Neural crest cell (in vitro differentiated cells): ENCODE data around the gene WDFY4. TPM values are rescaled to one million over a fixed set of nuclear protein-coding genes. Genes with fewer than 3 reads are reported as not detected.

Source experiments
- DNase-seq: peaks from one replicate; pipeline ENCODE4 v3.0.0; 2021; ENCODE audit warnings: low read depth, mixed read lengths, low spot score
- H3K27ac Mint-ChIP-seq: one replicate; pipeline ENCODE4 v1.8.0; 2021; ENCODE audit warnings: mild to moderate bottlenecking, mixed read lengths; ENCODE audit not compliant: unreplicated experiment
- H3K27me3 Mint-ChIP-seq: 2 replicates; pipeline ENCODE4 v1.8.0; 2021; ENCODE audit warnings: low read depth, mild to moderate bottlenecking, mixed read lengths
- H3K36me3 Mint-ChIP-seq: 2 replicates; pipeline ENCODE4 v1.8.0; 2021; ENCODE audit warnings: low read depth, mild to moderate bottlenecking, mixed read lengths
- H3K4me1 Mint-ChIP-seq: 2 replicates; pipeline ENCODE4 v1.8.0; 2021; ENCODE audit warnings: mixed read lengths
- H3K4me3 Mint-ChIP-seq: one replicate; pipeline ENCODE4 v1.8.0; 2021; ENCODE audit warnings: mild to moderate bottlenecking, mixed read lengths
- H3K9me3 Mint-ChIP-seq: 2 replicates; pipeline ENCODE4 v1.8.0; 2021; ENCODE audit warnings: mixed read lengths
- CTCF ChIP-seq: fragments of 200-600 bp; sonication (generic); conservative IDR thresholded peaks from 2 replicates; pipeline ENCODE4 v1.5.0; 2021; ENCODE audit warnings: antibody characterized with exemption, mild to moderate bottlenecking
- total RNA-seq: library from RNA; stranded (reverse); gene quantifications from 2 replicates; pipeline ENCODE4 v1.2.1, GENCODE V29; 2021

Gene WDFY4
- total RNA-seq, 1 donor from 2014 or later: not detected

GRCh38 chr10:48694371-48695030, 9.8 kb downstream of the WDFY4 start:
- no peaks in the 10 kb centered on the region for H3K36me3 Mint-ChIP-seq
- TF ChIP-seq CTCF: no peak
- H3K4me3 Mint-ChIP-seq: no peak overlapping the region
- peaks cover 2% of the 10 kb centered on the region for H3K9me3 Mint-ChIP-seq
- H3K4me1 Mint-ChIP-seq: no peaks in the 10 kb centered on the region
- DNase-seq: no peak
- no peaks in the 10 kb centered on the region for H3K27me3 Mint-ChIP-seq
- no peak overlapping the region for H3K27ac Mint-ChIP-seq

DNA sequence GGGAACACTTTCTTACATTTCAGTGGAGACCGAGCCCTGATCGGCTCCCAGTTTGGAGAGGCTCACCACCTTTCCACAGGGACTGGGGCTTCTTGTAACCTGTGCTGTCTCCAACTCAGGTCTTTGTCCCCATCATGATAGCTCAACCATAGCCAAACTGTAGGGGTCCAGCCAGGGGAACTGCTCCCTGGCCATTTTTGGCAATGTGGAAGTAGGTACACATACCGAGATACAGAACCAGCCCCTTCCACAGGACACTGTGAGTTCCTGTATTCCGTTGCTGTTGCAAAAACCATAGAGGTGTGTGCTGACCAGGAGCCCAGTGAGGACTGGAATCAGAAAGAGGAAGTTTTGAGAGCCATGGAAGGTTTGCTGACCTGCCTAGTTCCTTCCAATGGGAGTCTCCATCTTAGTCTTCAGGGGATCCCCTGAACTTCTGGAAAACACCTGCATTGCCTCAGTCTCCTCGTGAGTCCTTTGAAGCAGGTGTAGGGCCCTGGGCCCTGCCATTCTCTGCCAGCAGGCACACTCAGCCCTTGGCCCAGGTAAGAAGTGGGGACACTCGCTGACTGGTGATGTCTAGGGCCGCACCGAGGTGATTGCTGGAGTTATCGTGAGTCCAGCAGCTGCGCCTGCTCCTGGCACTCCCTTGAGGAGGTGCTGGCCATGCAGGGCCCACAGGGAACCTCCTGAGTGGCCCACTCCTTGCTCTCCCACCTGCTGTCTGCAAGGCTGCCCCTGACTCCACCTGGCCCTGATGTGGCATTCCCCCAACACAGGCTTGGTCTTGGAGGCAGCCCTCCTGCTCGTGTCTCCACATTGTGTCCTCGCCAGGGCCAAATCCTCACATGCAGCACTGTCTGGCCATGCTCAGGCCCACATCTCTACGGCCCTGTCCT, 11.2 kb downstream of the WDFY4 start:
- DNase-seq: no peak
- Mint-ChIP-seq H3K27me3 (no peaks in the 10 kb centered on the region), H3K9me3 (no peaks in the 10 kb centered on the region), H3K27ac (no peak overlapping the region), H3K36me3 (no peaks in the 10 kb centered on the region), H3K4me1 (no peaks in the 10 kb centered on the region), H3K4me3 (no peak overlapping the region)
- no peak for TF ChIP-seq CTCF

DNA sequence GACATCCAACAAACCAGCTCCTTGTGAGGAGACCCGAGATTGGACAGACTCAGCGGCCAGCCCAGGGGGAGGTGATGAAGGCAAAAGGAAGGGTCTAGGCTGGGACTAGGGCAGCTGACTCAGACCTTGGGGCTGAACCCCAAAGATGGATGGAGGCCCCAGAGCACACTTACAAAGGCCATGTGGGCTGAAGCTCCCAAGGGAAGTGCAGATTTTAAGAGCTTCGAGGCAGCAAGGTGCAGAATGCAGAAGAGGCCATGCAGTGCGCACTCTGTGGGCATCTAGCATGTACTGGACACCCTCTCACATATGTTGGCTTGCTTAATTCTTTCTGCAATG, 11.8 kb downstream of the WDFY4 start:
- H3K4me1 Mint-ChIP-seq: no peaks in the 10 kb centered on the region
- no peak overlapping the region for H3K4me3 Mint-ChIP-seq
- H3K27ac Mint-ChIP-seq: no peak overlapping the region
- no peak for TF ChIP-seq CTCF
- no peaks in the 10 kb centered on the region for H3K36me3 Mint-ChIP-seq
- no peaks in the 10 kb centered on the region for H3K27me3 Mint-ChIP-seq
- no peaks in the 10 kb centered on the region for H3K9me3 Mint-ChIP-seq
- DNase-seq: no peak

DNA sequence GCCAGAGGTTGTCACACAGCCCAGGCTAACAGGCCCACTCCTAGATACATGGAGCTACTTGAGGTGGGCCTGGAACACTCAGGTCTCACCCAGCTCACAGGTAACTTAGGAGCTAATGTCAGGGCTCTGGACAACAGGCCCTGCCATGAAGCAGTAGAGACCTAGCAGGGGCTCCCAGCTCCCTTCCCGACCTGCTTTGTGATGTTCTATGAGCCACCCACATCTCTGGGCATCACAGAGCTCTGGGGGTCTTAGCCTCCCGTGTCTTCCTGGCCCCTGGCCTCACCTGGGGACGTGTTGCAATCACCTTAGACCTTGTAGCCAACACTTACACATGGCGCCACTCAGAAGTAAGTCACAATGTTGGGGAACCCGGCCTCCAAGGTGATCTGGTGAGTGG, 12.4 kb downstream of the WDFY4 start:
- H3K4me3 Mint-ChIP-seq: no peak overlapping the region
- no peaks in the 10 kb centered on the region for H3K4me1 Mint-ChIP-seq
- no peak overlapping the region for H3K27ac Mint-ChIP-seq
- no peaks in the 10 kb centered on the region for H3K36me3 Mint-ChIP-seq
- no peaks in the 10 kb centered on the region for H3K9me3 Mint-ChIP-seq
- no peak for DNase-seq
- no peaks in the 10 kb centered on the region for H3K27me3 Mint-ChIP-seq
- TF ChIP-seq CTCF: no peak

- Mint-ChIP-seq H3K4me3 (no peak overlapping the region), H3K9me3 (no peaks in the 10 kb centered on the region), H3K36me3 (no peaks in the 10 kb centered on the region), H3K27ac (no peak overlapping the region), H3K27me3 (no peaks in the 10 kb centered on the region), H3K4me1 (no peaks in the 10 kb centered on the region)
- no peak for TF ChIP-seq CTCF
- no peak for DNase-seq
These were observed 13.4 kb downstream of the WDFY4 start for GRCh38 chr10:48697821-48698764.
